Right ventricle myocardium inferior (tissue), 1 donor: Measurements from ENCODE around the gene FAM185A. TPM values are rescaled to one million over a fixed set of nuclear protein-coding genes. Genes with fewer than 3 reads are reported as not detected.
"Not testable (repeated sequence)": the region's sequence is repeated elsewhere in the genome, so short reads cannot be mapped to it uniquely, and the experiment has no call there.

ENCODE experiments used
- ATAC-seq: fragments of 200-7000 bp; cut with Tn5 transposase; one replicate; pipeline ENCODE4 v1.9.1; 2020; ENCODE audit warnings: mild to moderate bottlenecking, moderate library complexity
- DNase-seq: peaks from one replicate; pipeline ENCODE4 v3.0.0; 2021; ENCODE audit errors: missing footprints
- intact Hi-C: fragments of 100-400 bp; cut with DNase I; formaldehyde crosslinking; loops from one replicate; pipeline ENCODE4 v1.11.0; 2022
- total RNA-seq: library from RNA; stranded (reverse); fragmentation: NEBNext Ultra II Directional; extraction: Animal tissue kit (Norgen Biotek cat#: 25700); gene quantifications from one replicate; pipeline ENCODE4 v1.2.1, GENCODE V29; 2021
- donor health status: DM: no; HTN: yes; CAD: no; lungs with severe emphysema.

Gene FAM185A
- total RNA-seq, 1 donor from 2014 or later: 8.0 TPM

DNA sequence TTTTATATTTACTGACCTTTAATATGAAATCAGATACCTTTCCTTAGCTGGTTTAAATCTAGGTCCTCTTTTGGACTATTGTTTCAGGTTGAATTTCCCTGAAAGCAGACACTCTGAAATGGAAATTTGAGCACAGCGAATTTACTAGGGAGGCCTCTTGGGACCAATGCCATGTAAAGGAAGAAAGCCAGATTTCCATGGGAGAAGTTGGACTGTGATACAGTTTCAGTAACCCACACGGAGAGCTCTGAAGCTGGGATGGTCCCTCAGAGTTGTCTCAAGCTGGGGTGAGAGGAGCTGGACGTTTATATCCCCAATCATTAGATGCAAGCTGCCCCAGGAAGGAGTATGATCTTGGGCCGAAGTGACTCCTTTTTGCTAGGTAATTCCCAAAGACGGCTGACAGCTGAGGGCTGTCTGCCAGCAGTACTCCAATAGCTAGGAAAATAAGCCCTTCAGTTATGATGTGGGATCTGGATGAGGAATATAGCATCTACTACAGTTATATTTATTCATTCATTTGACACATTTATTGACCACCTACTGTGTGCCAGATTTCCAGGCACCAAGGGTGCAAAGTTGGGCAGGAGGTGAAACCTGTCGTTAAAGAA is 14.6 kb downstream of the FAM185A start:
- ATAC-seq, DNase-seq, intact Hi-C loops: not testable (repeated sequence)

DNA sequence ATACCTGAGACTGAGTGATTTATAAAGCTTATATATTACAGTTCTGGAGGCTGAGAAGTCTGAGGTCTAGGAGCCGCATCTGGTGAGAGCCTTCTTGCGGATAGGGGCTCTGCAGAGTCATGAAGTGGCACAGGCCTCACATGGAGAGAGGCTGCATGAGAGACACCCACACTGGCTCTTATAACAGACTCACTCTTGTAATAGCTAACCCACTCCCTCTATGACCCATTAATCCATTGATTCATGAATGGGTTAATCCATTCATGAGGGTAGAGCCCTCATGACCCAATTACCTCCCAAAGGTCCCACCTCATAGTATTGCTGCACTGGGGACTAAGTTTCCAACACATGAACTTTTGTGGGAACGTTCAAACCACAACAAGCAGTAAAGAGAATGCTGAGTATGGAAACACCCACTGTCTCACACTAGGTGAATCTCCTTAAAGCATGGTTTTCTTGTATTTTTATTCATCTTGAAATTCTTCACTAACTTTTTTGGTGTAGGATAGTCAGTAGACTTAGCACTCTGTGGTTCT is 20.9 kb downstream of the FAM185A start:
- intact Hi-C loops, ATAC-seq, DNase-seq: not testable (repeated sequence)

DNA sequence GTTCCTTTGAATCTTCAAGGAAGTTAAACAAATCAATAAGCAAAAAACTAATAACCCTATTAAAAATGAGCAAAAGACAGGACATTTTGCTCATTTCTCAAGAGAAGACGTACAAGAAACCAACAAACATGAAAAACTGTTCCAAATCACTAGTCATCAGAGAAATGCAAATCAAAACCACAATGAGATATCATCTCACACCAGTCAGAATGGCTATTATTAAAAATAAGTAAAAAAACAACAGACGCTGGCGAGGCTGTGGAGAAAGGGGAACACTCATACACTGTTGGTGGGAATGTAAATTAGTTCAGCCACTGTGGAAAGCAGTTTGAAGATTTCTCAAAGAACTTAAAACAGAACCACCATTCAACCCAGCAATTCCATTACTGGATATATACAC is 21.7 kb downstream of the FAM185A start:
- intact Hi-C loops, DNase-seq, ATAC-seq: not testable (repeated sequence)

DNA sequence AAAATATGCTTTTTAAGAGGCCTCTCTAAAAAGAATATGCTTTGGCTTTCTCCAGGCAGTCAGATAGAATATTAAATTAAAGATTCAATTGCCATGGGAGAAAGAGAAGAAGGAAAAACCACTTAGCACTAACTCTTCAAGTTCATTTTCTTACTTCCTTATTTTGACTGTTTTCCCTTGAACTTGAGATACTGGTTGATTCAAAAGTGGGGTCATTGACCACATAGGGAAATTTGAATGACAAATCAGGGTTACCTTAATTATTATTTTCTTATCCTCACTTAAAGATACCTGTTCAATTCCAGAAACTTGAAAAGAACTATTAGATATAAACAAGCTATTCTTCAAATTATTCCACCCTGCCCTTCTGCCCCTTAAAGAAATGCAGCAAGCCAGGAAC is 27.4 kb downstream of the FAM185A start:
- intact Hi-C loops, DNase-seq, ATAC-seq: not testable (repeated sequence)

- DNase-seq, intact Hi-C loops, ATAC-seq: not testable (repeated sequence)
Observed at GRCh38 chr7:102778663-102779062, 29.9 kb downstream of the FAM185A start.

DNA sequence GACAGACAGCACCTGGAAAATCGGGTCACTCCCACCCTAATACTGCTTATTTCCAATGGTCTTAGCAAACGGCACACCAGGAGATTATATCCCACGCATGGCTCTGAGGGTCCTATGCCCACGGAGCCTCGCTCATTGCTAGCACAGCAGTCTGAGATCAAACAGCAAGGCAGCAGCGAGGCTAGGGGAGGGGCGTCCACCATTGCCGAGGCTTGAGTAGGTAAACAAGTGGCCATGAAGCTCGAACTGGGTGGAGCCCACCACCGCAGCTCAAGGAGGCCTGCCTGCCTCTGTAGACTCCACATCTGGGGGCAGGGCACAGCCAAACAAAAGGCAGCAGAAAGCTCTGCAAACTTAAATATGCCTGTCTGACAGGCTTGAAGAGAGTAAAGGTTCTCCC is 32.1 kb downstream of the FAM185A start:
- intact Hi-C loops, ATAC-seq, DNase-seq: not testable (repeated sequence)

DNA sequence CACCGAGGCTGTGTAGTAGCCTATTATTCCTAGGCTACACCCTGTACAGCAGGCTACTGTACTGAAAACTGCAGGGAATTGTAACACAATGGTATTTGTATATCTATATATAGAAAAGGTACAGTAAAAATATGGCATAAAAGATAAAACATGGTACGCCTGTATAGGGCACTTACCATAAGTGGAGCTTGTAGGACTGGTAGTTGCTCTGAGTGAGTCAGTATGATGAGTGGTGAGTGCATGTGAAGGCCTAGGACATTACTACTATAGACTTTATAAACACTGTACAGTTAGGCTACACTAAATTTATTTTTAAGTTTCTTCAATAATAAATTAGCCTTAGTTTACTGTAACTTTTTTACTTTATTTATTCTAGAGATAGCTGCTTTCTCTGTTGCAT is 40.0 kb downstream of the FAM185A start:
- DNase-seq, intact Hi-C loops, ATAC-seq: not testable (repeated sequence)

- intact Hi-C loops, ATAC-seq, DNase-seq: not testable (repeated sequence)
Observed at GRCh38 chr7:102790364-102791100, 41.7 kb downstream of the FAM185A start.

GRCh38 chr7:102791367-102791766 is 42.6 kb downstream of the FAM185A start:
- DNase-seq, intact Hi-C loops: not testable (repeated sequence)
- peak; percentile 31 for ATAC-seq

DNA sequence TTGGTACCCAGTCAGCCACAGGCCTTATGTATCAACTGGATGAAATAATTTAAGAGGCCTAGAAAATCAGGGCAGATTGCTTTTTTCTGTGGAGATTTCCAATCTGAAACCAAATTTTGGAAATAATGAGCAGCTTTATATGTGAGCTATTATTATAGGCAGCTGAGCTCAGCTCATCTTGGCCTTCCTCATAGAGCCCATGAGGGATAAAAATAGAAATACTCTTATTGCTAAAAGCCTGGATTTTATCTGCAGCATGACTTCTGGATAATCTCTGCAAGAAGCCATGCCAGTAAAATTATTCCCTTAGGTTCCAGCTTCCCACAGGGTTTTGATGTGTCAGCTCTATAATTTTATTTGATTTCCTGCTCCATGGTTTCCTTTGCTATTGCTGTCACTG is 43.0 kb downstream of the FAM185A start:
- ATAC-seq: peak; percentile 60
- intact Hi-C loops: not testable (repeated sequence)

GRCh38 chr7:102794567-102794966 is 45.8 kb downstream of the FAM185A start:
- intact Hi-C loops, ATAC-seq, DNase-seq: not testable (repeated sequence)

More for the DNA sequence above, 43.0 kb downstream of the FAM185A start:
- not testable (repeated sequence) for DNase-seq

DNA sequence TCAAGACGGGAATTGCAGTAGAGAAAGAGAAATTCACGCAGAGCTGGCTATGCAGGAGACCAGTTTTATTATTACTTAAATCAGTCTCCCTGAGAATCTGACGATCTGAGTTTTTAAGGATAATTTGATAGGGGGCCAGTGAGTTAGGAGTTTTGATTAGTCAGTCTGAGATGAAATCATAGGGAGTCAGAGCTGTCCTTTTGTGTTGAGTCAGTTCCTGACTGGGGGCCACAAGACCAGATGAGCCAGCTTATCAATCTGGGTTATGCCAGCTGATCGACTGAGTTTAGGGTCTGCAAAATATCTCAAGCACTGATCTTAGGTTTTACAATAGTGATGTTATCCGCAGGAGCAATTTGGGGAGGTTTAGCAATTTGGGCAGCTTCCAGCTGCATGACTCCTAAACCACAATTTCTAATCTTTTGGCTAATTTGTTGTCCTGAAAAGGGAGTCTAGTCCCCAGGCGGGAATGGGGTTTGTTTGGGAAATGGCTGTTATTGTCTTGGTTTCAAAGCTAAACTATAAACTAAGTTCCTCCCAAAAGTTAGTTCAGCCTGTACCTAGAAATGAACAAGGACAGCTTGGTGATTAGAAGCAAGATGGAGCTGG is 47.3 kb downstream of the FAM185A start:
- DNase-seq, intact Hi-C loops, ATAC-seq: not testable (repeated sequence)

DNA sequence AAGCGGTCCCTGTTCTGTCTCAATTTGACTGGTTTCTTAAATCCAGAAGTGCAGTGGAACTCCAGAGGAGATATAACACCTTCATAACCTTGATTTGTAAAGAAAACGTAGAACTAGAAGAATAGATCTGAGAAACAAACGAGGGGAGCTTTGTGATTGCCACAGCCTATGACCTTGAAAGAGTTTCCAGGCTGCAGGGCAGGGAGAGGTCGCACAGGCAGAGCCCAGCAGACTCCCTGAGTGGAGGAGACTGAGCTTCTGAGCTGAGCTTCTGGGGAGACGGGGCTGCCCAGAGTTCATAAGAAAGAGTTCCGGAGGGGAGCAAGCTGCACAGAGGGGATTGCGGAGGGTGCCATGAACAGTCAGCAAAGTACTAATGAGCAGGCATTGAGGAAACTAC is 57.8 kb downstream of the FAM185A start:
- DNase-seq: no peak
- intact Hi-C loops: no loop called here
- ATAC-seq: no peak

- intact Hi-C loops: no loop called here
- ATAC-seq (no peak), DNase-seq (no peak)
Observed at GRCh38 chr7:102810916-102811315, 62.1 kb downstream of the FAM185A start.

DNA sequence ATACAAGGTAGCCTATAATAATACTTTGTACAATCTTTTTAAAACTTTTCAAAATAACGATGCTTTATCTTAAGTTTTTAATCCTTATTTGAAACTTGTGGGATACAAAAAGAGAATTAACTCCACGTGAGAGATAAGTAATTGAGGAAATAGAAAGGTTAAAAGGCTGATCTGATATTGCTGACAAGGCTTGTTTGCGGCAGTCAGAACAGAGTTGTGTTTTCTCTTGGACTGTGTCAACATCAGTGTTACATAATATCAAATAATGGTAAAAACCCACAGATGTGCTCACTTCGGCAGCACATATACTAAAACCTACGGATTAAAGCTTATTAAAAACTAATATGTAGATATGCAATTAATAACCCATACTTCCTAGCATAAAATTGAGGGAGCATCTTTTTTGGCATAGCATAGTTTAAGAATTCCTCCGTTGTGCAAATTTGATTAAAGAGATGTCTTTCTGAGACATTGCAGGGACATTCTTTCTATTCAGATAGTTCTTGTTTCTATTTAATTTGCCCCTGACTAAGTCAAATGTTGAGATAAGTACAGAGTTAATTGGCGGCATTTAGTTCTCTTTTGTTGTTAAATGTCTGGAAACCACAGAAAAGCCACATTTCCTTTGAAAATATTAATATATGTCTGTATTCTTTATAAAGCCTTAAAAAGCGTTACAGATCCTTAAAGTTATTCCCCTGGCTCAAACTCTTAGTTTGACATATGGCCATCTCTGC is 63.3 kb downstream of the FAM185A start:
- DNase-seq: no peak
- intact Hi-C loops: no loop called here
- ATAC-seq: no peak

DNA sequence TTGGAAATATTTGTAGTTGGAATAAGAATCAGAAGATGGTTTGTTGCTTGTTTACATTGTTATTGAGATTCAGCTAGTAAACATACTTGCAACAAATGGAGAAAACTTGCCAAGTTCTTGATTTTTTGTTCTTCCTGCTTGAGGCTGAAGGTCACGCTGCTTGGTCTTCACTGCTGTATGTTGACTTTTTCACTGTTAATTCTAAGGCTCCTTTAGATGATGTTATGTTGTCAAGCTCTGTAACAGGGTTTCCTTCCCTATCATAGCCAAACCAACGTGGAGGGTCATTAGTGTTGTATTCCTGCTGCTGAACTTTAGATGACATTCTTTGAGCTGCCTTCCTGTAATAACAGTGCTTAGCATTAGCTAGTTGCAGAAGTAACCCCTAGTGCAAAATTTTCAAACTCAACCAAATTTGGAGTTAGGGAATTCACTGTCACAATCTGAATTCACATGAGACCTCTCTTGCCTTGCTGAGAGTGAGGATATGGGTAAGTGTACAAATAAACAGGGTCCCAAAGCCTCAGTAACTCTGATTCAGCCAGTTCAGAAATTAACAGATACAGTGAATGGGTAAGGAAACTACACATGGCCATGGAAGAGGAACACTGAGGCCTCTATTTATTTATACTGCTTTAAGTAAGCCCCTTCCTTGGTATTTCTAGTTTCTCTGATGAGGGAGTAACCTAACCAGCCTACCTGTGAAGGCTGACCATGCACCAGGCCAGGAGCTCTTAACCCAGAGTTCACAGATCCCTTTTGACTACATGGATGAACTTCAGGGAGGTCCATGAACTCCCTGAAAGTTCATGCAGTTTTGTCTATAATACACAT is 64.6 kb downstream of the FAM185A start:
- DNase-seq (no peak), ATAC-seq (no peak)
- intact Hi-C loops: no loop called here

DNA sequence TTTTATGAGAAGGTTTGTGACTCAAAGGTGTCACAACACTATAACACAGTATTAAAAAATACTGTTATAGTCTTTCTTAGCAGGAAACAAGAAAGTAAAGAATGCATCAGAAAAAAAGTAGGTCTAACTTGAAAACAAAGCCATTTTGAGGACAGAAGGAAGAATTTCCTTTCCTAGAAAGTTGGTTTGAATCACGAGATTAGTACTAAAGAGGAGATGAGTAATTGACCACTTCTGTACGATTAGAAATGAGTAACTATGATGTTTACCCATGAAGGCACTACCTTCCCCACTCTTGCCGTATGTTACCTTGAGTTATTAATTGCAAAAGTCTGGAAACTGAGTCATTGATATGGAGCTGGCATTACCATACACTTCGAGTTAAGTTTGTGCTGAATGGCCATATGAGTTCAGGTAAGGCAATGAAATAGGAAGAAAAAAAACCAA is 65.2 kb downstream of the FAM185A start:
- intact Hi-C loops: no loop called here
- ATAC-seq (no peak), DNase-seq (no peak)
